Gastrocnemius medialis (tissue), 4 donors: Measurements from ENCODE around the gene TMEM163. TPM values are rescaled to one million over a fixed set of nuclear protein-coding genes. Genes with fewer than 3 reads are reported as not detected.
"Not testable (repeated sequence)": the region's sequence is repeated elsewhere in the genome, so short reads cannot be mapped to it uniquely, and the experiment has no call there.

Experiments used
- ATAC-seq, 2 donors: fragments of 150-250 bp; one replicate each; pipeline ENCODE4 v1.9.1; 2016
- DNase-seq, 2 donors: peaks; one replicate each; pipeline ENCODE4 v3.0.0-alpha.2; 2019
- H3K27ac ChIP-seq, 4 donors: fragments of 200-600 bp; sonication (generic); 1 replicate in 1 of 4; 2 replicates in 3 of 4; pipeline ENCODE4 v1.5.1; 2016 to 2018; ENCODE audit warnings: mild to moderate bottlenecking in 2 of 4, moderate library complexity in 1 of 4
- H3K27me3 ChIP-seq, 3 donors: fragments of 200-600 bp; sonication (generic) in 2 of 3; 1 replicate in 1 of 3; 2 replicates in 2 of 3; pipeline versions ENCODE4 v1.5.1 to v1.6.0; 2016 to 2019; ENCODE audit warnings: mild to moderate bottlenecking in 1 of 3, moderate library complexity in 1 of 3
- H3K36me3 ChIP-seq, 2 donors: fragments of 200-600 bp; sonication (generic) in 1 of 2; one replicate each; pipeline ENCODE4 v1.5.1; 2017 to 2018
- H3K4me1 ChIP-seq, 2 donors: fragments of 200-600 bp; sonication (generic) in 1 of 2; one replicate each; pipeline ENCODE4 v1.5.1; 2016 to 2017; ENCODE audit warnings: mild to moderate bottlenecking in 2 of 2
- H3K4me3 ChIP-seq, 4 donors: fragments of 200-600 bp; sonication (generic) in 3 of 4; 1 replicate in 1 of 4; 2 replicates in 3 of 4; pipeline ENCODE4 v1.5.1; 2016 to 2019; ENCODE audit warnings: mild to moderate bottlenecking in 2 of 4
- H3K9me3 ChIP-seq, 3 donors: fragments of 200-600 bp; sonication (generic) in 2 of 3; 1 replicate in 1 of 3; 2 replicates in 2 of 3; pipeline ENCODE4 v1.5.1; 2016 to 2019
- CTCF ChIP-seq, 5 experiments: fragments of 450-650 bp in 3 of 5; fragments of 200-600 bp in 2 of 5; sonication (generic) in 2 of 5; IDR thresholded peaks in 4 of 5; conservative IDR thresholded peaks in 1 of 5; 1 replicate in 4 of 5; 2 replicates in 1 of 5; pipeline ENCODE4 v1.5.1; 2016 to 2019; ENCODE audit warnings: antibody characterized with exemption in 5 of 5, mild to moderate bottlenecking in 3 of 5, moderate library complexity in 3 of 5
- POLR2A ChIP-seq, 2 donors: fragments of 450-650 bp; IDR thresholded peaks; one replicate each; pipeline ENCODE4 v1.6.1; 2017; ENCODE audit warnings: antibody characterized with exemption in 2 of 2, mild to moderate bottlenecking in 2 of 2, moderate library complexity in 2 of 2
- in situ Hi-C, 4 donors: fragments of 200-750 bp; cut with MboI; loops; one replicate each; pipeline versions ENCODE4 v1.15.0 to v1.8.0; 2017; ENCODE audit warnings: low sequenced_read_pairs in 4 of 4
- intact Hi-C: fragments of 100-400 bp; cut with DNase I; formaldehyde crosslinking; loops from one replicate; pipeline ENCODE4 v1.15.1; 2023; ENCODE audit warnings: low total_unique reads
- total RNA-seq, 4 donors: library from RNA; depleted of rRNA; stranded (reverse); fragments of >200 nt; gene quantifications; one replicate each; pipeline versions ENCODE4 v1.1.0 to v1.2.3, GENCODE V29; 2016

TMEM163 gene
- total RNA-seq, 4 donors from 2014 or later = not detected

GRCh38 chr2:134662751-134663150 lies 56.0 kb downstream of the TMEM163 start:
- intact Hi-C loops = no loop called here
- TF ChIP-seq CTCF (IDR thresholded peaks at IDR 0.05 in 4 of 5, conservative IDR thresholded peaks at IDR 0.05 in 1 of 5) = no peak
- TF ChIP-seq POLR2A (IDR thresholded peaks at IDR 0.05) = no peak
- Histone ChIP-seq H3K27ac (no peak overlapping the region), H3K36me3 (no peaks in the 10 kb centered on the region), H3K4me1 (no peaks in the 10 kb centered on the region), H3K27me3 (no peaks in the 10 kb centered on the region), H3K4me3 (no peak overlapping the region), H3K9me3 (no peaks in the 10 kb centered on the region)
- no peak for ATAC-seq
- DNase-seq = no peak
- in situ Hi-C loops = no loop called here

- in situ Hi-C loops (no loop called here), intact Hi-C loops (no loop called here)
- no peaks in the 10 kb centered on the region for H3K4me1 ChIP-seq
- no peak overlapping the region for H3K27ac ChIP-seq
- DNase-seq = no peak
- ATAC-seq = no peak
- H3K4me3 ChIP-seq = no peak overlapping the region
- no peaks in the 10 kb centered on the region for H3K36me3 ChIP-seq
- H3K9me3 ChIP-seq = no peaks in the 10 kb centered on the region
- TF ChIP-seq POLR2A (IDR thresholded peaks at IDR 0.05) = no peak
- TF ChIP-seq CTCF (IDR thresholded peaks at IDR 0.05 in 4 of 5, conservative IDR thresholded peaks at IDR 0.05 in 1 of 5) = no peak
- H3K27me3 ChIP-seq = no peaks in the 10 kb centered on the region
Observed at GRCh38 chr2:134660626-134661402, 58.0 kb downstream of the TMEM163 start.

- intact Hi-C loops (no loop called here), in situ Hi-C loops (no loop called here)
- Histone ChIP-seq H3K27ac (no peak overlapping the region), H3K4me1 (no peaks in the 10 kb centered on the region), H3K36me3 (no peaks in the 10 kb centered on the region), H3K9me3 (no peaks in the 10 kb centered on the region), H3K4me3 (no peak overlapping the region), H3K27me3 (no peaks in the 10 kb centered on the region)
- DNase-seq (no peak), ATAC-seq (no peak)
- TF ChIP-seq CTCF (IDR thresholded peaks at IDR 0.05 in 4 of 5, conservative IDR thresholded peaks at IDR 0.05 in 1 of 5) (no peak), POLR2A (IDR thresholded peaks at IDR 0.05) (no peak)
Observed at GRCh38 chr2:134659724-134660123, 59.1 kb downstream of the TMEM163 start.

- Histone ChIP-seq H3K4me1 (no peaks in the 10 kb centered on the region), H3K27ac (no peak overlapping the region), H3K27me3 (no peaks in the 10 kb centered on the region), H3K36me3 (no peaks in the 10 kb centered on the region), H3K9me3 (no peaks in the 10 kb centered on the region), H3K4me3 (no peak overlapping the region)
- TF ChIP-seq CTCF (IDR thresholded peaks at IDR 0.05 in 4 of 5, conservative IDR thresholded peaks at IDR 0.05 in 1 of 5) (peak in 1 of 5 experiments; percentile 14), POLR2A (IDR thresholded peaks at IDR 0.05) (no peak)
- ATAC-seq = no peak
- in situ Hi-C loops = no loop called here
- no peak for DNase-seq
- intact Hi-C loops = no loop called here
Observed at GRCh38 chr2:134657650-134658250, 61.0 kb downstream of the TMEM163 start.

GRCh38 chr2:134656391-134656790 lies 62.4 kb downstream of the TMEM163 start:
- DNase-seq, H3K27me3 ChIP-seq, H3K36me3 ChIP-seq, H3K9me3 ChIP-seq, H3K4me3 ChIP-seq, H3K27ac ChIP-seq, H3K4me1 ChIP-seq, in situ Hi-C loops, intact Hi-C loops, ATAC-seq: not testable (repeated sequence)
